Activated naive CD4-positive, alpha-beta T cell treated with anti-CD3 and anti-CD28 coated beads for 36 hours (primary cell): ENCODE data around the gene CLDN14. TPM values are rescaled to one million over a fixed set of nuclear protein-coding genes. Genes with fewer than 3 reads are reported as not detected.

Experiments
- CTCF ChIA-PET: fragments of 350-600 bp; sonication (Branson Sonifier 250); formaldehyde crosslinking; loops from one replicate; lab custom pipeline; 2021; ENCODE audit warnings: antibody characterized with exemption; lab: Charles Lee
- DNase-seq: peaks from one replicate; pipeline ENCODE4 v3.0.0-alpha.2; 2020
- H3K27ac Mint-ChIP-seq: one replicate; pipeline ENCODE4 v1.8.0; 2021; ENCODE audit warnings: mild to moderate bottlenecking, mixed read lengths
- H3K27me3 Mint-ChIP-seq: one replicate; pipeline ENCODE4 v1.8.0; 2021; ENCODE audit warnings: low read depth, mixed read lengths
- H3K36me3 Mint-ChIP-seq: one replicate; pipeline ENCODE4 v1.8.0; 2021; ENCODE audit warnings: low read depth, mixed read lengths
- H3K4me1 Mint-ChIP-seq: one replicate; pipeline ENCODE4 v1.8.0; 2021; ENCODE audit warnings: low read depth, mixed read lengths
- H3K4me3 Mint-ChIP-seq: one replicate; pipeline ENCODE4 v1.8.0; 2021; ENCODE audit warnings: mild to moderate bottlenecking, moderate library complexity, mixed read lengths
- H3K9me3 Mint-ChIP-seq: one replicate; pipeline ENCODE4 v1.8.0; 2021; ENCODE audit warnings: mixed read lengths
- intact Hi-C: fragments of 100-400 bp; cut with micrococcal nuclease; formaldehyde crosslinking; loops from one replicate; pipeline ENCODE4 v1.15.1; 2023
- total RNA-seq, 2 experiments: library from RNA; stranded (reverse); gene quantifications; one replicate each; pipeline ENCODE4 v1.2.3, GENCODE V29; 2021

CLDN14 gene
- total RNA-seq, 2 experiments from 2014 or later: not detected

- no peak overlapping the region for H3K4me3 Mint-ChIP-seq
- CTCF ChIA-PET: interaction anchor here (0.5 to 2.0 kb wide), 3 partner anchors 9 to 500 kb away, joined by 4 to 6 read pairs (median 5); no protein-coding TSS in a partner anchor
These were observed 31.7 kb upstream of the CLDN14 start for GRCh38 chr21:36511484-36512220.

GRCh38 chr21:36510911-36511310 lies 31.0 kb upstream of the CLDN14 start:
- CTCF ChIA-PET: interaction anchor here (2.0 kb wide), 1 partner anchor 8 kb away, joined by 6 read pairs; no protein-coding TSS in a partner anchor
- intact Hi-C loops: no loop called here

More at GRCh38 chr21:36511484-36512220, 31.7 kb upstream of the CLDN14 start:
- peaks cover 4% of the 10 kb centered on the region for H3K27me3 Mint-ChIP-seq
- DNase-seq: no peak
- H3K9me3 Mint-ChIP-seq: no peaks in the 10 kb centered on the region
- no peaks in the 10 kb centered on the region for H3K36me3 Mint-ChIP-seq
- intact Hi-C loops: no loop called here
- H3K4me1 Mint-ChIP-seq: peaks cover 5% of the 10 kb centered on the region
- H3K27ac Mint-ChIP-seq: no peak overlapping the region

GRCh38 chr21:36509973-36510664 lies 30.2 kb upstream of the CLDN14 start:
- CTCF ChIA-PET: no interaction called here
- H3K4me3 Mint-ChIP-seq: no peak overlapping the region
- H3K36me3 Mint-ChIP-seq: no peaks in the 10 kb centered on the region
- intact Hi-C loops: no loop called here
- no peaks in the 10 kb centered on the region for H3K27me3 Mint-ChIP-seq
- no peaks in the 10 kb centered on the region for H3K9me3 Mint-ChIP-seq
- H3K27ac Mint-ChIP-seq: no peak overlapping the region
- H3K4me1 Mint-ChIP-seq: peaks cover 5% of the 10 kb centered on the region
- DNase-seq: no peak

More at GRCh38 chr21:36510911-36511310, 31.0 kb upstream of the CLDN14 start:
- no peak overlapping the region for H3K27ac Mint-ChIP-seq
- H3K4me1 Mint-ChIP-seq: peaks cover 5% of the 10 kb centered on the region
- no peak overlapping the region for H3K4me3 Mint-ChIP-seq
- DNase-seq: no peak
- no peaks in the 10 kb centered on the region for H3K9me3 Mint-ChIP-seq
- no peaks in the 10 kb centered on the region for H3K27me3 Mint-ChIP-seq
- H3K36me3 Mint-ChIP-seq: no peaks in the 10 kb centered on the region

GRCh38 chr21:36508948-36509347 lies 29.0 kb upstream of the CLDN14 start:
- no peak overlapping the region for H3K4me3 Mint-ChIP-seq
- intact Hi-C loops: no loop called here

GRCh38 chr21:36507397-36508018 lies 27.6 kb upstream of the CLDN14 start:
- CTCF ChIA-PET: interaction anchor here (0.6 to 1.2 kb wide), 3 partner anchors 69 to 148 kb away, joined by 4 to 5 read pairs (median 4); no protein-coding TSS in a partner anchor
- H3K27ac Mint-ChIP-seq: no peak overlapping the region
- H3K36me3 Mint-ChIP-seq: no peaks in the 10 kb centered on the region
- no peak overlapping the region for H3K4me3 Mint-ChIP-seq
- intact Hi-C loops: no loop called here
- no peaks in the 10 kb centered on the region for H3K9me3 Mint-ChIP-seq
- DNase-seq: no peak
- peaks cover 5% of the 10 kb centered on the region for H3K4me1 Mint-ChIP-seq
- H3K27me3 Mint-ChIP-seq: no peaks in the 10 kb centered on the region

More at GRCh38 chr21:36508948-36509347, 29.0 kb upstream of the CLDN14 start:
- no peaks in the 10 kb centered on the region for H3K36me3 Mint-ChIP-seq
- H3K4me1 Mint-ChIP-seq: peaks cover 5% of the 10 kb centered on the region
- DNase-seq: no peak
- no peaks in the 10 kb centered on the region for H3K27me3 Mint-ChIP-seq
- no peaks in the 10 kb centered on the region for H3K9me3 Mint-ChIP-seq
- CTCF ChIA-PET: no interaction called here
- no peak overlapping the region for H3K27ac Mint-ChIP-seq

GRCh38 chr21:36506482-36506881 lies 26.6 kb upstream of the CLDN14 start:
- DNase-seq: no peak
- intact Hi-C loops: no loop called here
- Mint-ChIP-seq H3K27ac (no peak overlapping the region), H3K4me1 (peaks cover 4% of the 10 kb centered on the region), H3K4me3 (no peak overlapping the region), H3K27me3 (no peaks in the 10 kb centered on the region), H3K36me3 (no peaks in the 10 kb centered on the region), H3K9me3 (no peaks in the 10 kb centered on the region)
- CTCF ChIA-PET: interaction anchor here (1.2 kb wide), 1 partner anchor 124 kb away, joined by 4 read pairs; no protein-coding TSS in a partner anchor

GRCh38 chr21:36504067-36505058 lies 24.4 kb upstream of the CLDN14 start:
- no peak overlapping the region for H3K27ac Mint-ChIP-seq
- no peaks in the 10 kb centered on the region for H3K36me3 Mint-ChIP-seq
- H3K4me1 Mint-ChIP-seq: no peaks in the 10 kb centered on the region
- no peaks in the 10 kb centered on the region for H3K27me3 Mint-ChIP-seq
- CTCF ChIA-PET: interaction anchor here (0.6 to 3.0 kb wide), 25 partner anchors 7 to 552 kb away, joined by 3 to 13 read pairs (median 4); no protein-coding TSS in a partner anchor
- intact Hi-C loops: loop anchor here (1.0 to 2.0 kb wide), 5 partner anchors 38 to 423 kb away; no protein-coding TSS in a partner anchor
- no peak overlapping the region for H3K4me3 Mint-ChIP-seq
- peak; percentile 63 for DNase-seq
- no peaks in the 10 kb centered on the region for H3K9me3 Mint-ChIP-seq

GRCh38 chr21:36502365-36502764 lies 22.4 kb upstream of the CLDN14 start:
- H3K4me1 Mint-ChIP-seq: no peaks in the 10 kb centered on the region
- no peaks in the 10 kb centered on the region for H3K27me3 Mint-ChIP-seq
- DNase-seq: no peak
- no peak overlapping the region for H3K4me3 Mint-ChIP-seq
- H3K27ac Mint-ChIP-seq: no peak overlapping the region
- peaks cover 2% of the 10 kb centered on the region for H3K9me3 Mint-ChIP-seq
- intact Hi-C loops: no loop called here
- H3K36me3 Mint-ChIP-seq: no peaks in the 10 kb centered on the region
- CTCF ChIA-PET: interaction anchor here (0.6 to 2.0 kb wide), 7 partner anchors 9 to 471 kb away, joined by 3 to 6 read pairs (median 3); partner anchors contain the start of gene CLDN14

- H3K27ac Mint-ChIP-seq: no peak overlapping the region
- CTCF ChIA-PET: interaction anchor here (1.3 to 1.5 kb wide), 2 partner anchors 22 to 424 kb away, joined by 3 read pairs; partner anchors contain the start of gene CLDN14
- intact Hi-C loops: no loop called here
- no peaks in the 10 kb centered on the region for H3K4me1 Mint-ChIP-seq
- no peak overlapping the region for H3K4me3 Mint-ChIP-seq
- H3K9me3 Mint-ChIP-seq: peaks cover 2% of the 10 kb centered on the region
- no peak for DNase-seq
- no peaks in the 10 kb centered on the region for H3K36me3 Mint-ChIP-seq
- no peaks in the 10 kb centered on the region for H3K27me3 Mint-ChIP-seq
These were observed 21.6 kb upstream of the CLDN14 start for GRCh38 chr21:36501589-36501892.

- Mint-ChIP-seq H3K27ac (no peak overlapping the region), H3K4me1 (no peaks in the 10 kb centered on the region), H3K9me3 (peaks cover 4% of the 10 kb centered on the region), H3K4me3 (no peak overlapping the region), H3K27me3 (no peaks in the 10 kb centered on the region), H3K36me3 (no peaks in the 10 kb centered on the region)
- intact Hi-C loops: no loop called here
- no peak for DNase-seq
- CTCF ChIA-PET: no interaction called here
These were observed 19.9 kb upstream of the CLDN14 start for GRCh38 chr21:36499578-36500471.

GRCh38 chr21:36494557-36494956 lies 14.6 kb upstream of the CLDN14 start:
- no peak overlapping the region for H3K4me3 Mint-ChIP-seq
- CTCF ChIA-PET: no interaction called here
- no peaks in the 10 kb centered on the region for H3K27me3 Mint-ChIP-seq
- DNase-seq: no peak
- H3K4me1 Mint-ChIP-seq: no peaks in the 10 kb centered on the region
- H3K36me3 Mint-ChIP-seq: no peaks in the 10 kb centered on the region
- H3K27ac Mint-ChIP-seq: no peak overlapping the region
- peaks cover 4% of the 10 kb centered on the region for H3K9me3 Mint-ChIP-seq
- intact Hi-C loops: no loop called here
